ENCODE data around the gene RIOK2.

Gene RIOK2

DNA sequence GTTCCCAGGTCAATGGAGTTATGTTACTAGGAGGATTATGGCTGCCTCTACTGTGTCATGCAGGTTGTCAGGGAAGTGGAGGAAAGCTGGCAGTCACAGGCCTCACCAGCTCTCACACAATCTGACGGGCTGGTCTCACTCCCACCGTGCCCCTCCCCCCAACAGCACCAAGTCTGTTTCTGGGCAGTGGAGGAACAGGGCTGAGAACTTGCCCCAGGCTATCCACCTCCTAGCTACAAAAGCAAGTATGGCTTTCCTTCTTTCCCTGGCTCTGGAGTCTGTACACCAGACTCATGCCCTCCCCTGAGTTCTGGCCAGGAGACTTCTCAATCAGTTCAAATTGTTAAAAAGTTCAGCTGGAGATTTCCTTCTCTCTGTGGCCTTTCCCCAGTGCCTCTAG, 25.7 kb upstream of the RIOK2 start:
- TF ChIP-seq TAF1 (IDR thresholded peaks at IDR 0.05; ENCODE audit: low read depth), result no peak
- no peak for TF ChIP-seq TEAD4 (IDR thresholded peaks at IDR 0.05)

DNA sequence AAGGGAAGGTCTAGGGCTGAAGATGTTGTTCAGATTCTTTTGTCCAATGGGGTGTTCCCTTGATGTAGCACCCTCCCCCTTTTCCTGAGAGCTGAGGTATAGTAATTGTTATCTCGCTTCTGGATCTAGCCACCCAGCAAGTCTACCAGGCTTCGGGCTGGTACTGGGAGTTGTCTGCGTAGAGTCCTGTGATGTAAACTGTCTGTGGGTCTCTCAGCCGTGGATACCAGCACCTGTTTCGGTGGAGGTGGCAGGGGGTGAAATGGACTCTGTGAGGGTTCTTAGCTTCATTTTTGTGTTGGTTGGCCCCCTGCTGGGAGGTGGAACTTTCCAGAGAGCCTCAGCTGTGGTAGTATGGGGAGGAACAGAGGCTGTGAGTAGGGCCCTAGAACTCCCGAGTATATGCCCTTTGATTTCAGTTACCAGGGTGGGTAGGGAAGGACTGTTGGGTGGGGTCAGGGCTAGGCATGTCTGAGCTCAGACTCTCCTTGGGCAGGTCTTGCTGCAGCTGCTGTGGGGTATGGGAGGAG, 25.2 kb upstream of the RIOK2 start:
- no peak for TF ChIP-seq CREB1 (IDR thresholded peaks at IDR 0.05; ENCODE audit: low read depth)
- TF ChIP-seq CEBPB (IDR thresholded peaks at IDR 0.05), result no peak
- TF ChIP-seq MAX (IDR thresholded peaks at IDR 0.05), result no peak
- TF ChIP-seq FOXM1 (IDR thresholded peaks at IDR 0.05; ENCODE audit: borderline replicate concordance, low read depth), result no peak
- no peak for TF ChIP-seq EGR1 (IDR thresholded peaks at IDR 0.05)
- TF ChIP-seq NFIC (IDR thresholded peaks at IDR 0.05), result no peak
- TF ChIP-seq TAF1 (IDR thresholded peaks at IDR 0.05; ENCODE audit: low read depth), result no peak

DNA sequence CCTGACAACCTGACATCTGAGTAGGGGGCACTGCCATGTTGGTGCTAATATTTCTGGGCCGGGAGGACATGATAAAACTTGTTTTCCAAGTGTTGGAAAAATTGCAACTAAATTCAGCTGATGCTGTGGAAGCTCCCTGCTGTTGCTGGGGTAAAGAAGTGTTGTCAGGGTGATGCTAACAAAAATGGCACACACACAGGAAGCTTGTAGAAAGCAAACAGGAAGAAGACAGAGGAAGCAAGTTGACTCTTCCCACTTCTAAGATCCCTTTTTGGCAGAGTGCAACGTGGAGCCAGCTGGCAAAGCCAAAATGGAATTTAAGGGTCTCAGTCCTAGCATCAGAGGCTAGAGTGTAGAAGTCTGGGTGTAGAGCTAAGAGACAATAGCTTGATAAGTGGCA, 11.3 kb upstream of the RIOK2 start:
- TF ChIP-seq NFIC (IDR thresholded peaks at IDR 0.05), result no peak
- no peak for TF ChIP-seq ZBTB7A (IDR thresholded peaks at IDR 0.05; ENCODE audit: low read depth)
- no peak for TF ChIP-seq REST (IDR thresholded peaks at IDR 0.05; ENCODE audit: low read depth)
- no peak for TF ChIP-seq CEBPB (IDR thresholded peaks at IDR 0.05)
- TF ChIP-seq TCF12 (IDR thresholded peaks at IDR 0.05; ENCODE audit: low read depth), result no peak
- no peak for TF ChIP-seq YY1 (IDR thresholded peaks at IDR 0.05; ENCODE audit: low read depth)
- no peak for TF ChIP-seq USF1 (IDR thresholded peaks at IDR 0.05)
- TF ChIP-seq EGR1 (IDR thresholded peaks at IDR 0.05), result no peak
- no peak for TF ChIP-seq TEAD4 (IDR thresholded peaks at IDR 0.05)
- TF ChIP-seq CREB1 (IDR thresholded peaks at IDR 0.05; ENCODE audit: low read depth), result no peak
- no peak for TF ChIP-seq TAF1 (IDR thresholded peaks at IDR 0.05; ENCODE audit: low read depth)
- TF ChIP-seq MAX (IDR thresholded peaks at IDR 0.05), result no peak

GRCh38 chr5:97193355-97193688, 10.3 kb upstream of the RIOK2 start:
- TF ChIP-seq FOXM1 (IDR thresholded peaks at IDR 0.05; ENCODE audit: borderline replicate concordance, low read depth), result no peak
- TF ChIP-seq TCF12 (IDR thresholded peaks at IDR 0.05; ENCODE audit: low read depth), result no peak
- no peak for TF ChIP-seq CEBPB (IDR thresholded peaks at IDR 0.05)
- no peak for TF ChIP-seq USF1 (IDR thresholded peaks at IDR 0.05)
- no peak for TF ChIP-seq CREB1 (IDR thresholded peaks at IDR 0.05; ENCODE audit: low read depth)
- no peak for TF ChIP-seq YY1 (IDR thresholded peaks at IDR 0.05; ENCODE audit: low read depth)
- no peak for TF ChIP-seq TEAD4 (IDR thresholded peaks at IDR 0.05)
- no peak for TF ChIP-seq TAF1 (IDR thresholded peaks at IDR 0.05; ENCODE audit: low read depth)
- TF ChIP-seq EP300 (IDR thresholded peaks at IDR 0.05; ENCODE audit: borderline replicate concordance), result no peak
- no peak for TF ChIP-seq EGR1 (IDR thresholded peaks at IDR 0.05)
- no peak for TF ChIP-seq NFIC (IDR thresholded peaks at IDR 0.05)
- TF ChIP-seq MAX (IDR thresholded peaks at IDR 0.05), result no peak
- no peak for TF ChIP-seq RAD21 (IDR thresholded peaks at IDR 0.05; ENCODE audit: low read depth)
- TF ChIP-seq REST (IDR thresholded peaks at IDR 0.05; ENCODE audit: low read depth), result no peak
- no peak for TF ChIP-seq ZBTB7A (IDR thresholded peaks at IDR 0.05; ENCODE audit: low read depth)

GRCh38 chr5:97192580-97193354, 9.7 kb upstream of the RIOK2 start:
- no peak for TF ChIP-seq YY1 (IDR thresholded peaks at IDR 0.05; ENCODE audit: low read depth)
- TF ChIP-seq EP300 (IDR thresholded peaks at IDR 0.05; ENCODE audit: borderline replicate concordance), result no peak
- no peak for TF ChIP-seq REST (IDR thresholded peaks at IDR 0.05; ENCODE audit: low read depth)
- TF ChIP-seq NFIC (IDR thresholded peaks at IDR 0.05), result no peak
- no peak for TF ChIP-seq MAX (IDR thresholded peaks at IDR 0.05)
- TF ChIP-seq EGR1 (IDR thresholded peaks at IDR 0.05), result no peak
- TF ChIP-seq RAD21 (IDR thresholded peaks at IDR 0.05; ENCODE audit: low read depth), result no peak
- no peak for TF ChIP-seq FOXM1 (IDR thresholded peaks at IDR 0.05; ENCODE audit: borderline replicate concordance, low read depth)
- no peak for TF ChIP-seq CEBPB (IDR thresholded peaks at IDR 0.05)
- TF ChIP-seq CREB1 (IDR thresholded peaks at IDR 0.05; ENCODE audit: low read depth), result no peak
- TF ChIP-seq USF1 (IDR thresholded peaks at IDR 0.05), result no peak

All from Ishikawa (cell line).